IPS-NIHi11 (cell line): Measurements from ENCODE around the gene MAZ.
"Not testable (repeated sequence)": the region's sequence is repeated elsewhere in the genome, so short reads cannot be mapped to it uniquely, and the experiment has no call there.

Experiments used
- DNase-seq: peaks from one replicate; pipeline ENCODE4 v3.0.0; 2012; ENCODE audit warnings: mixed read lengths, low spot score

MAZ gene

DNA sequence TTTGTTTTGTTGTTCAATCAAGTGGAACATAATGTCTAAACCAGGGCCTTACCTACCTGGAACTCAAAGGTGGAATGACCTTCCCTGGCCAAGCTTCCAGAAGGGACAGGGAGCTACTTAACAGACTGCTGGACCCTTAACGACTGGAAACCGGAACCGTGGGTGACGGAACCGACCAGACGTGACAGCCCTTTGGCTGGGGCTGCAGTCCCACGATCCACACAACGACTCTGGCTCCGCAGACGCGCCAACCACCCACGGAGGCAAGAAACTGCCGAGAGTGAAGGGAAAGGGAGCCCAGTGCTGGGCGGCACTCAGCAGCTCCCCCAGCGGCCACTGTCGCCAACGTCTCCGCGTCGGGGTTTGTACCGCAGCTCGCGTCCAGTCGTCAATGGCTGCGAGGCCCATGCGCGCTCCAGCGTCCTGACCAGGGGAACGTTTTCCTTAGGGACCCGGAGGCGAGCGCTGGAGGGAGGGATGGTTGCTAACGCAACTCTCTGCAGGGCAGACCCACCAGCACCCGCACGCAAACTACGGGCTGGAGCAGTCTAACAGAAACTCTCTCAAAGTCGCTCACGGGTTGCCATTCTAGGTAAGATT lies 21.3 kb upstream of the MAZ start:
- peak; percentile 88 for DNase-seq

DNA sequence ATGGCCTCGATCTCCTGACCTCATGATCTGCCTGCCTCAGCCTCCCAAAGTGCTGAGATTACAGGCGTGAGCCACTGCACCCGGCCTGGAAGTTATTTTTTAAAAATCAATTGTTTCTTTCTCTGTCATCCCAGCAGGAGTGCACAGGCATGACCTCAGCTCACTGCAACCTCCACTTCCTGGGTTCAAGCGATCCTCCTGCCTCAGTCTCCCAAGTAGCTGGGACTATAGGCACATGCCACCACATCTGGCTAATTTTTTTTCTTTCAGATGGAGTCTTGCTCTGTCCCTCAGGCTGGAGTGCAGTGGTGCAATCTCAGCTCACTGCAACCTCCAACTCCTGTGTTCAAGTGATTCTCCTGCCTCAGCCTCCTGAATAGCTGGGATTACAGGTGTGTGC lies 19.2 kb upstream of the MAZ start:
- DNase-seq = not testable (repeated sequence)

DNA sequence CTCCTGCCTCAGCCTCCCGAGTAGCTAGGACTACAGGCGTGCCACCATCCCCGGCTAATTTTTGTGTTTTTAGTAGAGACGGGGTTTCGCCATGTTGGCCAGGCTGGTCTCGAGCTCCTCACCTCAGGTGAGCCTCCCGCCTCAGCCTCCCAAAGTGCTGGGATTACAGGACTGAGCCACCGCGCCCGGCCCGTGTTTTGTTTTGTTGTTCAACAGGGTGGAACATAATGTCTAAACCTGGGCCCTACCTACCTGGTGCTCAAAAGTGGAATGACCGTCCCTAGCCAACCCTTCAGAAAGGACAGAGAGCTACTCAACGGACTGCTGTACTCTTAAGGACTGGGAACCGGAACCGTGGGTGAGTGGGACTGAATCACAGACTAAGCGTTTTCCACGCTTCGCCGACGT lies 16.6 kb upstream of the MAZ start:
- no peak for DNase-seq

DNA sequence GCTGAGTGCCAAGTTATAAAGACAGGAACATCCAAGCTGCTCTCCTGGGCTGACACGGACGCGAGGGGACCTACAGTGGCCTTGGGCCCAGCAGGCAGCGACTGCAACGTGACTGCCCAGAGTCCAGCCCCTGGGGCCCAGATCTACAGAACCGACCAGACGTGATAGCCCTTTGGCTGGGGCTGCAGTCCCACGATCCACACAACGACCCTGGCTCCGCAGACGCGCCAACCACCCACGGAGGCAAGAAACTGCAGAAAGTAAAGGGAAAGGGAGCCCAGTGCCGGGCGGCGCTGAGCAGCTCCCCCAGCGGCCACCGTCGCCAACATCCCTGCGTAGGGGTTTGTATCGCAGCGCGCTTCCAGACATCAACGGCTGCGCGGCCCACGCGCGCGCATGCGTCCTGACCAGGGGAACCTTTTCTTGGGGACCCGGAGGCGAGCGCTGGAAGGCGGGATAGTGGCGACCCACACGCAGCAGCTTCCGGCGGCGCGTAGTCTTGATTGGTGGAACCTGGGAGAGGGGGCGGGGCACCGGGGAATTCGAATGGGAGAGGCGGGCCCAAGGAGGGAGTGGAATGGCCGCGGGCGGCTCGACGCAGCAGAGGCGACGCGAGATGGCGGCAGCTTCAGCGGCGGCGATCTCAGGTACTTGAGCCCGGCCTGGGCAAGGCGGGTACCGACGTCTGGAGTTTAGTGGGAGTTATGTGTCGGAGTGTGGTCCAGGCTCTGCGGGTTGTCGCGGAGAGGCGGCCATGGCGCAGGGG lies 16.0 kb upstream of the MAZ start, which contains the start of gene KIF22:
KIF22 (plus strand) TSS at position 569 of the 766 bp plus-strand sequence; CDS start at position 578, 9 bp downstream.
- peak; percentile 99 for DNase-seq

DNA sequence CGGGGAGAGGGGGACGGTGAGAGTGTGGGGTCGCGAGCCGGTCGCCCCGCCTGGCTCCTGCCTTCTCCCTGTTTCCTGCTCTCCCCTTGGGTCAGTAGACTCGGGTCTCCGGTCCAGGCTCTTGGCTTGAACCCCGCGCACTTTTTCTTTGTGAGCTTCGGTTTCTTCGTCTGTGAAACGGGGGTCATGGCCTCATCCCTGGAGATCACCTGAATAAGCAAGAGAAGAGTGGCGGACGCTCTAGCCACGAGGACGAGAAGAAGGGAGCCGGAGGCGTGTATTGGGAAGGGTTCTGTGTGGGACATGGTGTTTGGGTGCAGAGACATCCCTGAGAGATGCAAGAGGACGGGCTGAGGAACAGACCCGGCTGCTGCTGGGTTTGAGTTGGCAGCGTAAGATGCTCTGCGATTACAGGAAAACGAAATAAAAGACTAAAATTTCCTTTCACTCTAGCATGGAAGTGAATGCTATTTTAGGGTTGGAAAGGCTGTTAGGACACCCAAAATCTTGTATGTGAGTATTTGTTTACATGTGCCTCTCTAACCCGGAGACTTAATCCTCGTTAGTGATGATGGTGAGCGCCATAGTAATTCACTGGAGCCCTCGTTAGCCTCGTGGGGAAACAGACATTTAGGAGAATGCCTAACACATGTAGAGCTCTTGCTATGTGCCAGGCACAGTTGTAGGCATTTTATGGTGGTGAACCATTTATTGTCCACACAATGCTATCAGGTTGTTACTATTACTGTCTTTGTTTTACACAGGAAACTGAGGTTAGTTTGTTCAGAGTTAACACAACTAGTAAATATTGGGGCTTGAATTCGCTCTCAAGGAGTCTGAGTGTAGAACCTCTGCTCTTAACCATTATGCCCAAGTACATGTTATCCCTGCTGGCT lies 15.1 kb upstream of the MAZ start:
- no peak for DNase-seq

DNA sequence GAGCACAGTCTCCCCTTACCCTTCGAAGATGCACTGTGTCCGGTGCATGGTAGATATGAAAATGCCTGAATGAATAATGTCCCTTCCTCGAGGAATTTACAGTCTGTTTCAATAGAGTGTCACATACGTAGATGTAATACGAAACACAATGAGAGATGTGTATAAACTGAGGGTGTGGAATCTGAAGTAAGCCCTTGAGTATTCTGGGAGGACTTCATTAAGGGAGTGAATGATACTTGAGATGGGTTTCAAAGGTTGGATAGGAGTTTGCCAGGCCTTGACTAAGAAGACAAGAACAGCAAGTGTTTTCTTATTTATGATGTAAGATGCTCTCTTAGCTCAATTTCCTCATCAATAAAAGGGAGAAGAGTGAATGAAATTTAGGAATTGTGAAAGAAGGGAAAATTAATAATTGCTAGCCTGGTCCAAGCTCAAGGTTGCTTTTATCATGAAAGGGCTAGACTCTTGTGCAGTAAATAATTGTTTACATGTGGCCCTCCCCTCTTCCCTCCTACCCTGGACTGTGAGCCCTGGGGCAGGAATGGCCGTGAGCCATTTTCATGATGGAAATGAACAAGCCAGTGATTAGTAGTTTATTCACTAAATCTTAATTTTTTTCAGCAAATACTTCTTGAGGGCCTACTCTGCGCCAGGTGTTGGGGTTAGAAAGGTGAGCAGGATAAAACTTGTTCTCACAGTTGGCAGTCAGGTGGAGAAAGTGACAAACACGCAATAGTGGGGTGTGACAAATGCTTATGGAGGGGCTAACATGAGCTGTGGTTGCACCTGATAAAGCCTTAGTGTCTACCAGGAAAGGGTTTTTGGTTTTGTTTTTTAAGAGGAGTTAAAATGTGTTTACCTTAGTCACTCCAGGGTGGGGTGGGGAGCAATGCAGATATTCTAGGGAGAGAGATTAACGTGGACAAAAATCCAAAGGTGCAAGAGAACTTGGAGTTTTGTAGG lies 14.2 kb upstream of the MAZ start:
- DNase-seq = no peak

DNA sequence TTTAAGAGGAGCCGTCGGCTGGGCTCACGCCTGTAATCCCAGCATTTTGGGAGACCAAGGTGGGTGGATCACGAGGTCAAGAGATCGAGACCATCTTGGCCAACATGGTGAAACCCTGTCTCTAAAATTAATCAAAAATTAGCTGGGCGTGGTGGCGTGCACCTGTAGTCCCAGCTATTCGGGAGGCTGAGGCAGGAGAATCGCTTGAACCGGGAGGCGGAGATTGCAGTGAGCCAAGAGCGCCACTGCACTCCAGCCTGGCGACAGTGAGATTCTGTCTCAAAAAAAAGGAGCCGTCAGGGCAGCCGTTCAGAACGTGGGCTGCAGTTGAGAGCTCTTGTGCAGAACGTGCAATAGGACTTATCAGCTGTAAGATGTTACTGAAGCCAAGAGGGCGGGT lies 13.2 kb upstream of the MAZ start:
- DNase-seq = not testable (repeated sequence)

DNA sequence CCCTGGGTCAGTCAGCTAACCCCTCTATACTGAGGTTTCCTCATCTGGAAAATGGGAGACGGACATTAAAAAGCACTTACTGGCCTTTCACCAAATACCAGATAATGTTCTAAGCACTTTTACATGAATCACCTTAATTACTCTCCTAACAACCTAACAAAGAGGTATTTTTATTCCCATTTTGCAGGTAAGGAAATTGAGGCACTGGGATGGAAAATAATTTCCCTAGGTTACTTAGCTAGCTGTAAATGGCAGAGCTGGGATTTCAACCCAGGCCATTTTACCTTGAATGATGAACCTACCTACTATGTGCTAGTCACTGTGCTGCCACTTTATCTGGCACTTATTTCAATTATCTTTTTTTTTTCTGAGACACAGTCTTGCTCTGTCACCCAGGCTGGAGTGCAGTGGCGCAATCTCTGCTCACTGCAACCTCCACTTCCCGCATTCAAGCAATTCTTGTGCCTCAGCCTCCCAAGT lies 12.1 kb upstream of the MAZ start:
- DNase-seq = no peak

DNA sequence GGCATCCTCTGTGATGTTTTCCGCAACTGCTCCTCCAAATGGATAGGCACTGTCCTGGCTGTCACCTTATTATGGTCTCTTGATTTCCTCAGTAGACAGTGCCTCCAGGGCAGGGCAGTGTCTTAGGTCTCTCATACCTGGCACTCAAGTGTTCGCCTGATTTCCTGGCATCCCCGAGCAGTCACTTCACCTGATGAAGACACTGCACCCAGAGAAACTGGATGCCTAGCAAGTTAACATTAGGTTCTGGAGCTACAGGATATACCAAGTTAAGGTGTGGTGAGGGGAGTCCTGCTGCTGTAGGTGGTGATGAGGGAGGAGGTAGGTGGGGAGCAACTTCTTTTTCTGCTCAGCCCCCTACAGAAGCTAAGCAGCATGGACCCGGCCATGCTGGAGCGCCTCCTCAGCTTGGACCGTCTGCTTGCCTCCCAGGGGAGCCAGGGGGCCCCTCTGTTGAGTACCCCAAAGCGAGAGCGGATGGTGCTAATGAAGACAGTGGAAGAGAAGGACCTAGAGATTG lies 3.9 kb upstream of the MAZ start:
- no peak for DNase-seq

DNA sequence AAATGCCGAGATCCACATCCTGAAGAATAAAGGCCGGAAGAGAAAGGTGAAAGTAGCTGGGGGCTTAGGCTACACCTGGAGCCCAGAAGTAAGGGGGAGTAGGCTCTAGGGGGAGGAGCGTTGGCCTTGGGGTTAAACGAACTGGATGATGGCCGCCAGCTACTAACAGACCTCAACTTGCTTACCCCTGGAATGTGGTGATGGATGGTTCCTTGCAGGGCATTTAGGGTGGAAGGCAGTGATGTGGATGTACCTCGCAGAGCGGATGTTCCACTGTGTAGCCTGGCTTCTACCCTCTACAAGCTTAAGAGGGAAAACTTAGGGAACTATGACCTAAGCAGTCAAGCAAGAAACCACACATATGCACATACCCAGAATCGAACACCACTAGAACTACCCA lies 2.3 kb upstream of the MAZ start:
- DNase-seq = no peak

DNA sequence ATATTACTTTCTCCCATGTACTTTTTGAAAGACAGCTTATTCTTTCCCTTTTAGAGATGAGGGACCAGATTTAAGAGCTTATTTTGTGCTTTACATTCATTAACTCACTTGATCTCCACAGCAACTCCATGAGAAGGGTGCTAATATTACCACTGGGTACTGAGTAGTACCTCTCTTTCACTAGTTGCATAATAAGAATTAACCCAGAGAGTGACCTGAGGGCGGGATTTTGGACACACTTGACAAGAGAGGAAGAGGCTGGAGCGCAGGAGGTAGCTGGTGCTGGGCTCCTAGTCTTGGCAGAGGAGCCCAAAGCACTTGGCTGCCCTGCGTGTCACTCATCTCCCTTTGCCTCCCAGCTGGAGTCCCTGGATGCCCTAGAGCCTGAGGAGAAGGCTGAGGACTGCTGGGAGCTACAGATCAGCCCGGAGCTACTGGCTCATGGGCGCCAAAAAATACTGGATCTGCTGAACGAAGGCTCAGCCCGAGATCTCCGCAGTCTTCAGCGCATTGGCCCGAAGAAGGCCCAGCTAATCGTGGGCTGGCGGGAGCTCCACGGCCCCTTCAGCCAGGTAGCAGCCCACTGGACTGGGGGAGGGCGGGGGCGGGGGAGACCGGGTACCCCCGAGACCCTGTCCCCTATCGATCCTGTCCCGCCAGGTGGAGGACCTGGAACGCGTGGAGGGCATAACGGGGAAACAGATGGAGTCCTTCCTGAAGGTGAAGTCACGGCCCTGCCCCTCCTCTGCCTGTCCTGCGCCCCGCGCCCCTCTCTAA lies 1.7 kb upstream of the MAZ start:
- no peak for DNase-seq

DNA sequence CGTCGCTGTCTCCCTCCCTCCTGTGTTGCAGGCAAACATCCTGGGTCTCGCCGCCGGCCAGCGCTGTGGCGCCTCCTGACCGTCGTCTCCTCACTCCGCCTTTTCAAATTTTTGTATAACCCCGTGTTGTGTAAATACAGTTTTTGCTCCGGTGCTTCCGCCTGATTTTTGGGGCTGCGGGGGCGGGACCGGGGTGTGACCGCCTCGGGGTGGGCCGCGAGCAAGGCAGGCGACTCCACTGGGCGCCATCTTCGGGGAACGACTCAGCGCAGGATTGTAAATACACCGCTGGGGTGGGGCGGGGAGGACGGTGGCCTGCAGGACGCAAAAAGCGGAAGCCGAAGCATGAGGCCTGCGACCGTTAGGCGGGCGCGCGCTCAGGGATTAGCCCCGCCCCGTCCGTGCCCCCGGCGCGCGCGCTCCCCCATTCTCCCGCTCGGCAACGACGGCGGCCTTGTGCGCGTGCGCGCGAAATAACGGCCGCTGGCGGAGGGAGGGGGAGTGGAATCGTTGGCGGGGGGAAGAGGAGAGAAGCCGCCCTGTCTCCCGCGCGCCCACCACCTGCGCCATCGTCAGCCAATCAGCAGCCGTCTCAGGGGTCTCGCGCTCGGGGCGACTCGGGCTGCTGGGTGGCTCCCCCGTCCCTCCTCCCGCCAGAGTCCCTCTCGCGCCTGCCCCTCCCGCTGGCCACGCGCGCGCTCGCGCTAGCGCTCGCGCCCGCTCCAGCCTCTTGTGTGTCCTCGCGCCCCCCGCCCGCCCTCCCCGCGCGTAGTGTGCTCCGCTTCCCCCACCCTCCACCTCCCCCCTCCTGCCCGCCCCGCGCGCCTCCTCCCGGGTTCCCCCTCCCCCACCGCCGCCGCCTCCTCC lies 864 bp upstream of the MAZ start:
- DNase-seq = peak; percentile 88

DNA sequence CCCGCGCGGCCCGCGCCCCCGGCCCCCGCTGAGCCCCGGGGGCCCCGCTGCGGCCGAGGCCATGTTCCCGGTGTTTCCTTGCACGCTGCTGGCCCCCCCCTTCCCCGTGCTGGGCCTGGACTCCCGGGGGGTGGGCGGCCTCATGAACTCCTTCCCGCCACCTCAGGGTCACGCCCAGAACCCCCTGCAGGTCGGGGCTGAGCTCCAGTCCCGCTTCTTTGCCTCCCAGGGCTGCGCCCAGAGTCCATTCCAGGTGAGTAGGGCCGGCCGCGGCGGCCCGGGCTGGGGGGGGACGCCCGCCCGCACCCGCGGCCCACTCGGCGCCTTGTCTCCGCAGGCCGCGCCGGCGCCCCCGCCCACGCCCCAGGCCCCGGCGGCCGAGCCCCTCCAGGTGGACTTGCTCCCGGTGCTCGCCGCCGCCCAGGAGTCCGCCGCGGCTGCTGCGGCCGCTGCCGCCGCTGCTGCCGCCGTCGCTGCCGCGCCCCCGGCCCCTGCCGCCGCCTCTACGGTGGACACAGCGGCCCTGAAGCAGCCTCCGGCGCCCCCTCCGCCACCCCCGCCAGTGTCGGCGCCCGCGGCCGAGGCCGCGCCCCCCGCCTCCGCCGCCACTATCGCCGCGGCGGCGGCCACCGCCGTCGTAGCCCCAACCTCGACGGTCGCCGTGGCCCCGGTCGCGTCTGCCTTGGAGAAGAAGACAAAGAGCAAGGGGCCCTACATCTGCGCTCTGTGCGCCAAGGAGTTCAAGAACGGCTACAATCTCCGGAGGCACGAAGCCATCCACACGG lies 504 bp downstream of the MAZ start:
- DNase-seq = peak; percentile 47

DNA sequence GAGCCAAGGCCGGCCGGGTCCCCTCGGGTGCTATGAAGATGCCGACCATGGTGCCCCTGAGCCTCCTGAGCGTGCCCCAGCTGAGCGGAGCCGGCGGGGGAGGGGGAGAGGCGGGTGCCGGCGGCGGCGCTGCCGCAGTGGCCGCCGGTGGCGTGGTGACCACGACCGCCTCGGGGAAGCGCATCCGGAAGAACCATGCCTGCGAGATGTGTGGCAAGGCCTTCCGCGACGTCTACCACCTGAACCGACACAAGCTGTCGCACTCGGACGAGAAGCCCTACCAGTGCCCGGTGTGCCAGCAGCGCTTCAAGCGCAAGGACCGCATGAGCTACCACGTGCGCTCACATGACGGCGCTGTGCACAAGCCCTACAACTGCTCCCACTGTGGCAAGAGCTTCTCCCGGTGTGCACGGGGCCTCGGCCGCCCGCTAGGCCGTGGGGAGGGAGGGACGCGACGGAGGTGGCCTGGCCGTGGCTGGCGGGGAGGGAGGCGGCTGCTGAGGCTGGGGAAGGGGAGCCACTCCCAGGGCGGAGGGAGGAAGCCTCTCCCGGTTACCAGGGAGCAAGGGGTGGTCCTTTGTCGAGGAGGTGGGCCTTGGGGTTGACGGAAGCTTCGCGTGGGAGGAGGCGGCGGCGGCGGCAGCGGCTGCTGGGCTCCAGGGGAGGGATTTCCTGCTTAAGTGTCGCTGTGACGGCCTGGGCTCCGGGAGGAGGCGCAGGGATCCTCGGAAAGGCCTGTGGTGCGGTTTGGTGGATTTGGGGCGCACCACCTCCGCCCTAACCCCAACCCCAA lies 1.3 kb downstream of the MAZ start:
- DNase-seq = peak; percentile 37

DNA sequence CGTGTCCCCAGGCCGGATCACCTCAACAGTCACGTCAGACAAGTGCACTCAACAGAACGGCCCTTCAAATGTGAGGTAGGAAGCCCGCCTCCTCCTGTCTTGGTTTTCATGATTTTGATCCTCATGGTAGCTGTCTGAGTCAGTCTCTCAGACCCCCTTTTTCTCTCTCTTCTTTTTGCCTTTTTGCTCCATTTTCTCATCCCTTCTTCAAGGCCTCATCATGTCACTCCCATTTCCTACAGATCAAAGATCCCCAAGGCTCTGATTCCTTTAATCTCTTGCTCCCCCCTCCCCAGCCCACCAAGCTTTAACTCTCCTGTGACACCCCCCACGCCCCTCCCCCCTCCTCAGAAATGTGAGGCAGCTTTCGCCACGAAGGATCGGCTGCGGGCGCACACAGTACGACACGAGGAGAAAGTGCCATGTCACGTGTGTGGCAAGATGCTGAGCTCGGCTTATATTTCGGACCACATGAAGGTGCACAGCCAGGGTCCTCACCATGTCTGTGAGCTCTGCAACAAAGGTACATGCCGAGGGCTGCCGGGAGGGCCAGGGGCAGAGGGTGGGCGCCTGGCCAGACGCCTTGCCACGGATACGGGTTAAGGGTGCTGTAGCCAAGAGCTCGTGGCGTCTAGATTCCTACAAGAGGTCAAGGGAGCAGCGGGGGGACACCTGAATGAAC lies 2.0 kb downstream of the MAZ start:
- DNase-seq = no peak

DNA sequence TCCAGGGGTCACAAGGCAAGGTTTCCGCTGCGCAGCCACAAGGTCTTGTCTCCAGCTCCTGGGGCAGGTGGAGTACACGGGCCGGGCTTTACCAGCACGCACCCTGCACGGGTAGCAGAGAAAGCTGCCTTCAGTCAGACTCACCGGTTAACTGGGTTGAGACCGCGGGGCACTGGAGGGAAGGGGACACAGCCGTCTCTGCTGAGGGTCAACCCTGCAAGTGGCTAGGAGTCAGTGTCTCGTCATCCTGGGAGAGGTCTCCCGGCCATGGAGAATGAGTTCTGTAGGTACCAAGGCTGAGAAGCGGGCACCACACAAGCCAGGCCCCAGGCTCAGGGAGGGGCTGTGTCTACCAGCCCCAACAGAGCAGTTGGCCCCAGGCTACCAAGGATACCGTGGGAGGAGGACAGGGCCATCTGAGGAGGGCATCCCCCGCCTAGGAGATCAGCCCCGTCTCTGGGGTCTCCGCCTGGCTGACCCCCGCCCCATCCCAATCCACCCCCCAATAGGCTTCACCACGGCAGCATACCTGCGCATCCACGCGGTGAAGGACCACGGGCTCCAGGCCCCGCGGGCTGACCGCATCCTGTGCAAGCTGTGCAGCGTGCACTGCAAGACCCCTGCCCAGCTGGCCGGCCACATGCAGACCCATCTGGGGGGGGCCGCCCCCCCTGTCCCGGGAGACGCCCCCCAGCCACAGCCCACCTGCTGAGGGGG lies 2.9 kb downstream of the MAZ start:
- no peak for DNase-seq
